Mammary epithelial cell (primary cell): ENCODE data around the gene WDR64.

Source experiments
- CTCF ChIP-seq, 2 donors: IDR thresholded peaks in 1 of 2; conservative IDR thresholded peaks in 1 of 2; 2 replicates each; pipeline ENCODE4 v1.5.1; 2011 to 2012; ENCODE audit warnings: inconsistent platforms in 2 of 2, low read length in 2 of 2, mild to moderate bottlenecking in 2 of 2, control low read depth in 1 of 2, low read depth in 1 of 2; ENCODE audit not compliant: insufficient read depth in 1 of 2; ENCODE audit errors: extremely low read depth in 1 of 2
- EZH2 ChIP-seq: IDR thresholded peaks from 2 replicates; pipeline ENCODE4 v1.6.1; 2012; ENCODE audit warnings: low read length, inconsistent platforms, borderline replicate concordance

- TF ChIP-seq CTCF (conservative IDR thresholded peaks at IDR 0.05 in 1 of 2, IDR thresholded peaks at IDR 0.05 in 1 of 2; ENCODE audit: extremely low read depth in 1 of 2, insufficient read depth in 1 of 2, low read depth in 1 of 2, low read length in 2 of 2) (no peak), EZH2 (no peak)
Observed at GRCh38 chr1:241617426-241617825, 34.7 kb upstream of the WDR64 start.
